TTC549 (cell line): Measurements from ENCODE around the gene TOMM40.
"Not testable (repeated sequence)": the region's sequence is repeated elsewhere in the genome, so short reads cannot be mapped to it uniquely, and the experiment has no call there.

ENCODE experiments used
- FAIRE-seq: peaks from 2 replicates; lab custom pipeline; 2012; peaks lifted over from hg19 to GRCh38; lab: Jason Lieb, UNC

The TOMM40 gene

DNA sequence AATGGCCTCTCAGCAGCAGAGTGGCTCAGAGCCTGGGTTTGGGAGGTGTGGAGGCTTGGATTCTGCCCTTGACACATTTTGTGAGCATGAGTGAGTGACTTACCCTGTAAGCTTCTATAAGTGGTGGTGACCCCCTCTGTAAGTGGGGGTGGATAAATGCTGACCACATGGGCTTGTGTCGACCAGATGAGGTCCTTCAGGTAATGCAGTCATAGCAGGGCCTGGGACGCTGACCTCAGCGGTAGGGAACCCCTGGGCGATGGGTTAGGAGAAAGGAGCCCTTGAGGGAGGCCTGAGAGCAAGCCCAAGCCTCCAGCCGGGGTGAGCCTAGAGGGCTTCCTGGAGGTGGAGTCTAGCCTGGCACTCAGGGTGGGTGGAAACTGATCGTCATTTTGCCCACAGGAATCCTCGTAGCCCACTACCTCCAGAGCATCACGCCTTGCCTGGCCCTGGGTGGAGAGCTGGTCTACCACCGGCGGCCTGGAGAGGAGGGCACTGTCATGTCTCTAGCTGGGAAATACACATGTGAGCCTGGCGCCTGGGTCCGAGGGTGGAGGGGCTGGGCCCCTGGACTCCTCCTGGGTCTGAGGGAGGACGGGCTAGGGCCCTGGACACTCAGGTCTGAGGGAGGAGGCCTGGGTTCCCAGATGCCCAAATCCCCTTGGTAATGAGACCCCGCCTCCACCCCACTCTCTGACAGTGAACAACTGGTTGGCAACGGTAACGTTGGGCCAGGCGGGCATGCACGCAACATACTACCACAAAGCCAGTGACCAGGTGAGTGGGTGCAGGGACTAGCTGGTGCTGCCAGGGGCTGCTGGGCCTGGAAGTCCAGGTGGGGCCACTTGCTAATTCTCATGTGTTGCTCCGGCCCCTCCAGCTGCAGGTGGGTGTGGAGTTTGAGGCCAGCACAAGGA, 9.5 kb downstream of the TOMM40 start:
- no peak for FAIRE-seq

DNA sequence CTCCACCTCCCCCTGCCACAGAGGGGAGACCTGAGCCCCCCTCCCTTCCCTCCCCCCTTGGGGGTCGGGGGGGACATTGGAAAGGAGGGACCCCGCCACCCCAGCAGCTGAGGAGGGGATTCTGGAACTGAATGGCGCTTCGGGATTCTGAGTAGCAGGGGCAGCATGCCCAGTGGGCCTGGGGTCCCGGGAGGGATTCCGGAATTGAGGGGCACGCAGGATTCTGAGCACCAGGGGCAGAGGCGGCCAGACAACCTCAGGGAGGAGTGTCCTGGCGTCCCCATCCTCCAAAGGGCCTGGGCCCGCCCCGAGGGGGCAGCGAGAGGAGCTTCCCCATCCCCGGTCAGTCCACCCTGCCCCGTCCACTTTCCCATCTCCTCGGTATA, 12.2 kb downstream of the TOMM40 start:
- no peak for FAIRE-seq

- FAIRE-seq, result no peak
Measured at GRCh38 chr19:44903602-44904425, 12.8 kb downstream of the TOMM40 start.

DNA sequence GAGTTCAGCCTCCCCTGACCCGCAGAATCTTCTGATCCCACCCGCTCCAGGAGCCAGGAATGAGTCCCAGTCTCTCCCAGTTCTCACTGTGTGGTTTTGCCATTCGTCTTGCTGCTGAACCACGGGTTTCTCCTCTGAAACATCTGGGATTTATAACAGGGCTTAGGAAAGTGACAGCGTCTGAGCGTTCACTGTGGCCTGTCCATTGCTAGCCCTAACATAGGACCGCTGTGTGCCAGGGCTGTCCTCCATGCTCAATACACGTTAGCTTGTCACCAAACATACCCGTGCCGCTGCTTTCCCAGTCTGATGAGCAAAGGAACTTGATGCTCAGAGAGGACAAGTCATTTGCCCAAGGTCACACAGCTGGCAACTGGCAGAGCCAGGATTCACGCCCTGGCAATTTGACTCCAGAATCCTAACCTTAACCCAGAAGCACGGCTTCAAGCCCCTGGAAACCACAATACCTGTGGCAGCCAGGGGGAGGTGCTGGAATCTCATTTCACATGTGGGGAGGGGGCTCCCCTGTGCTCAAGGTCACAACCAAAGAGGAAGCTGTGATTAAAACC, 13.5 kb downstream of the TOMM40 start:
- no peak for FAIRE-seq

DNA sequence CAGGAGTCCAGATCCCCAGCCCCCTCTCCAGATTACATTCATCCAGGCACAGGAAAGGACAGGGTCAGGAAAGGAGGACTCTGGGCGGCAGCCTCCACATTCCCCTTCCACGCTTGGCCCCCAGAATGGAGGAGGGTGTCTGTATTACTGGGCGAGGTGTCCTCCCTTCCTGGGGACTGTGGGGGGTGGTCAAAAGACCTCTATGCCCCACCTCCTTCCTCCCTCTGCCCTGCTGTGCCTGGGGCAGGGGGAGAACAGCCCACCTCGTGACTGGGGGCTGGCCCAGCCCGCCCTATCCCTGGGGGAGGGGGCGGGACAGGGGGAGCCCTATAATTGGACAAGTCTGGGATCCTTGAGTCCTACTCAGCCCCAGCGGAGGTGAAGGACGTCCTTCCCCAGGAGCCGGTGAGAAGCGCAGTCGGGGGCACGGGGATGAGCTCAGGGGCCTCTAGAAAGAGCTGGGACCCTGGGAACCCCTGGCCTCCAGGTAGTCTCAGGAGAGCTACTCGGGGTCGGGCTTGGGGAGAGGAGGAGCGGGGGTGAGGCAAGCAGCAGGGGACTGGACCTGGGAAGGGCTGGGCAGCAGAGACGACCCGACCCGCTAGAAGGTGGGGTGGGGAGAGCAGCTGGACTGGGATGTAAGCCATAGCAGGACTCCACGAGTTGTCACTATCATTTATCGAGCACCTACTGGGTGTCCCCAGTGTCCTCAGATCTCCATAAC, 14.5 kb downstream of the TOMM40 start, which contains the start of gene APOE:
Gene APOE (plus strand): TSS at position 360 of the 724 bp plus-strand sequence. CDS start 829 bp downstream, outside the sequence.
- FAIRE-seq, result no peak

- no peak for FAIRE-seq
Measured at GRCh38 chr19:44907613-44908012, 16.6 kb downstream of the TOMM40 start.

- FAIRE-seq, result no peak
Measured at GRCh38 chr19:44908074-44908835, 17.2 kb downstream of the TOMM40 start.

GRCh38 chr19:44908836-44909261, 17.8 kb downstream of the TOMM40 start:
- FAIRE-seq, result no peak

DNA sequence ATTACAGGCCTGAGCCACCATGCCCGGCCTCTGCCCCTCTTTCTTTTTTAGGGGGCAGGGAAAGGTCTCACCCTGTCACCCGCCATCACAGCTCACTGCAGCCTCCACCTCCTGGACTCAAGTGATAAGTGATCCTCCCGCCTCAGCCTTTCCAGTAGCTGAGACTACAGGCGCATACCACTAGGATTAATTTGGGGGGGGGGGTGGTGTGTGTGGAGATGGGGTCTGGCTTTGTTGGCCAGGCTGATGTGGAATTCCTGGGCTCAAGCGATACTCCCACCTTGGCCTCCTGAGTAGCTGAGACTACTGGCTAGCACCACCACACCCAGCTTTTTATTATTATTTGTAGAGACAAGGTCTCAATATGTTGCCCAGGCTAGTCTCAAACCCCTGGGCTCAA, 18.7 kb downstream of the TOMM40 start:
- FAIRE-seq, result no peak

DNA sequence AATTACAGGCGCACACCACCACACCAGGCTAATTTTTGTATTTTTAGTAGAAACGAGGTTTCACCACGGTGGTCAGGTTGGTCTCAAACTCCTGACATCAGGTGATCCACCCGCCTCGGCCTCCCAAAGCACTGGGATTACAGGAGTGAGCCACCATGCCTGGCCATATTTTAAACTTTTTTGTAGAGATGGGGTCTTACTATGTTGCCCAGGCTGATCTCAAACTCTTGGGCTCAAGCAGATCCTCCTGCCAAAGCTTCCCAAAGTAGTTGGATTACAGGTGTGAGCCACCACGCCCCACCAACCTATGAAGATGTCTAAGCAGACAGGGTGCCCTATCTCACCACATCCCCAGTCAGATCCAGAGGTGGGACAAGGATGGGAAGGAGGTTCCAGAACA, 20.8 kb downstream of the TOMM40 start:
- FAIRE-seq, result not testable (repeated sequence)

DNA sequence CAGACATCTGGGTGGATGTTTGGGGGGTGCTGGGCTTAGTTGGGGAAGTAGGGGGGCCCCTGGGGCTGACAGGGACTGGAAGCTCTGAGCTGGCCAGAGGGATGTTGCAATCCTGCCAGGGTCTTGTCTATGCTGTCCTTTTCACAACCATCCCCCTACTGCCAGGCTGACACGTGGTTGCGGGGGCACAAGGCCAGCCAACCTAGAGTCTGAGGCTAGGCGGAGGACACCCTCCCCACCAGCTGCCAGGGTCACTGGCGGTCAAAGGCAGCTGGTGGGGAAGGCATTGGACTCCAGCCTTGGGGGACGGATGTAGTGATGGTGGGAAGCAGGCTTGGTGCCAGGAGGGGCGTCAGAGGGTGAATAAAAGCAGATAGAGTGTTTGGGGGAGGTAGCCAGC, 21.8 kb downstream of the TOMM40 start:
- FAIRE-seq, result no peak

DNA sequence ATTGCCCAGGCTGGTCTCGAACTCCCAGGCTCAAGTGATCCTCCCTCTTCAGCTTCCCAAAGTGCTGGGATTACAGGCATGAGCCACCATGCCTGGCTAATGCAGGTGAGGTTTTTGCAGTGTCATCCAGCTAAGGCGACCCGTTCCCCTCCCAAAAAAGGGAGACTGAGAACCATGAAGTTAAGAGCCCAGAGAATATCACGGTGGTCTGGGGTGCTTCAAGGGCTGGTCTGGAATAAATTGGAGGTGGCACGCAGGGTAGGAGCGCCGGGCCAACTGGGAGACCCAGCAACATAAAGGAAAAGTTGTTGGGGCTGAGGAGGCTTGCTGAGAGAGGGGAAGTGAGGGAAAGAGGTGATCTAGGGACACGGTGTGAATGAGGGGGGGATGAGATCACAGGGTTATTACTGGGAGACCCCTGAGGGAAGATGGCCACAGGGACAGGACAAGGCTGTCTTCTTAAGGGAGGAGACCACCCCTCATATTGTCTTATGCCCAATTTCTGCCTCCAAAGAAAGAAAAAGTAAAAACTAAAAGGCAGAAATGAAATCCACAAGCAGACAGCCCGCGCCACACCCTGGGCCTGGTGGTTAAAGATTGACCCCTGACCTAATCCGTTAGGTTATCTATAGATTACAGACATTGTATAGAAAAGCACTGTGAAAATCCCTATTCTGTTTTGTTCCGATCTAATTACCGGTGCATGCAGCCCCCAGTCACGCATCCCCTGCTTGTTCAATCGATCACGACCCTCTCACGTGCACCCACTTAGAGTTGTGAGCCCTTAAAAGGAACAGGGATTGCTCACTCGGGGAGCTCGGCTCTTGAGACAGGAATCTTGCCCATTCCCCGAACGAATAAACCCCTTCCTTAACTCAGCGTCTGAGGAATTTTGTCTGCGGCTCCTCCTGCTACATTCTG, 22.7 kb downstream of the TOMM40 start:
- not testable (repeated sequence) for FAIRE-seq

- not testable (repeated sequence) for FAIRE-seq
Measured at GRCh38 chr19:44914433-44915206, 23.6 kb downstream of the TOMM40 start, which contains the start of gene APOC1. Gene APOC1 (plus strand): TSS chr19:44914608. CDS start chr19:44914892, 284 bp downstream.

DNA sequence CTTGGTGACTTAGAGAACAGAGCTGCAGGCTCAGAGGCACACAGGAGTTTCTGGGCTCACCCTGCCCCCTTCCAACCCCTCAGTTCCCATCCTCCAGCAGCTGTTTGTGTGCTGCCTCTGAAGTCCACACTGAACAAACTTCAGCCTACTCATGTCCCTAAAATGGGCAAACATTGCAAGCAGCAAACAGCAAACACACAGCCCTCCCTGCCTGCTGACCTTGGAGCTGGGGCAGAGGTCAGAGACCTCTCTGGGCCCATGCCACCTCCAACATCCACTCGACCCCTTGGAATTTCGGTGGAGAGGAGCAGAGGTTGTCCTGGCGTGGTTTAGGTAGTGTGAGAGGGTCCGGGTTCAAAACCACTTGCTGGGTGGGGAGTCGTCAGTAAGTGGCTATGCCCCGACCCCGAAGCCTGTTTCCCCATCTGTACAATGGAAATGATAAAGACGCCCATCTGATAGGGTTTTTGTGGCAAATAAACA, 33.2 kb downstream of the TOMM40 start:
- no peak for FAIRE-seq

GRCh38 chr19:44925114-44925891, 34.2 kb downstream of the TOMM40 start:
- no peak for FAIRE-seq

- FAIRE-seq, result not testable (repeated sequence)
Measured at GRCh38 chr19:44926245-44927077, 35.4 kb downstream of the TOMM40 start.

- FAIRE-seq, result no peak
Measured at GRCh38 chr19:44927746-44928145, 36.7 kb downstream of the TOMM40 start.
